Tracheal epithelial cell (primary cell): ENCODE measurements around the gene OPN4. TPM values are rescaled to one million over a fixed set of nuclear protein-coding genes. Genes with fewer than 3 reads are reported as not detected.

Source experiments
- total RNA-seq: library from RNA; depleted of rRNA; stranded (reverse); fragments of >200 nt; gene quantifications from 2 replicates; pipeline ENCODE4 v1.2.1, GENCODE V29; 2014

Gene OPN4, protein sequence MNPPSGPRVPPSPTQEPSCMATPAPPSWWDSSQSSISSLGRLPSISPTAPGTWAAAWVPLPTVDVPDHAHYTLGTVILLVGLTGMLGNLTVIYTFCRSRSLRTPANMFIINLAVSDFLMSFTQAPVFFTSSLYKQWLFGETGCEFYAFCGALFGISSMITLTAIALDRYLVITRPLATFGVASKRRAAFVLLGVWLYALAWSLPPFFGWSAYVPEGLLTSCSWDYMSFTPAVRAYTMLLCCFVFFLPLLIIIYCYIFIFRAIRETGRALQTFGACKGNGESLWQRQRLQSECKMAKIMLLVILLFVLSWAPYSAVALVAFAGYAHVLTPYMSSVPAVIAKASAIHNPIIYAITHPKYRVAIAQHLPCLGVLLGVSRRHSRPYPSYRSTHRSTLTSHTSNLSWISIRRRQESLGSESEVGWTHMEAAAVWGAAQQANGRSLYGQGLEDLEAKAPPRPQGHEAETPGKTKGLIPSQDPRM
- not detected in 2 replicates for total RNA-seq

GRCh38 chr10:86654411-86655172 is at the start of gene OPN4:
Gene OPN4, plus strand, starts transcription at chr10:86654547. Its CDS starts 237 bp downstream, at chr10:86654784.

GRCh38 chr10:86668297-86669165 is 14.2 kb downstream of the OPN4 start, which contains the start of gene LDB3:
Gene LDB3, plus strand, starts transcription at chr10:86668511. Its CDS starts 181 bp downstream, at chr10:86668692.

Other genes starting within 250 kb of the OPN4 start
- gene WAPL, start 132.8 kb upstream of the OPN4 start, total RNA-seq, result 37.9 and 39.5 TPM in 2 replicates
- gene LDB3, start 14.0 kb downstream of the OPN4 start, total RNA-seq, result not detected in 2 replicates
- 39.0 TPM in 2 replicates for gene BMPR1A, start 102.1 kb downstream of the OPN4 start, total RNA-seq